MM.1S (cell line): ENCODE results near the gene SELENBP1.

ENCODE experiments used
- DNase-seq: peaks from one replicate; pipeline ENCODE4 v3.0.0-alpha.2; 2015
- H2AFZ ChIP-seq: fragments of 300-600 bp; sonication (generic); 2 replicates; pipeline ENCODE4 v1.6.0; 2016; ENCODE audit warnings: antibody characterized with exemption, low read length
- H3F3A ChIP-seq: fragments of 300-600 bp; sonication (generic); 2 replicates; pipeline ENCODE4 v1.6.1; 2016; ENCODE audit warnings: mild to moderate bottlenecking, antibody characterized with exemption, low read length, moderate library complexity, mixed read lengths; ENCODE audit not compliant: insufficient read depth
- H3K27ac ChIP-seq: fragments of 300-600 bp; sonication (generic); 2 replicates; pipeline ENCODE4 v1.5.1; 2016; ENCODE audit warnings: mild to moderate bottlenecking, low read length
- H3K27me3 ChIP-seq: fragments of 300-600 bp; sonication (generic); replicated peaks from 2 replicates; pipeline ENCODE4 v1.6.0; 2016; ENCODE audit warnings: low read length; ENCODE audit not compliant: insufficient read depth
- H3K36me3 ChIP-seq: fragments of 300-600 bp; sonication (generic); replicated peaks from 2 replicates; pipeline ENCODE4 v1.6.1; 2016; ENCODE audit warnings: mild to moderate bottlenecking, low read length, mixed read lengths; ENCODE audit not compliant: insufficient read depth
- H3K4me1 ChIP-seq: fragments of 300-600 bp; sonication (generic); 2 replicates; pipeline ENCODE4 v1.6.1; 2016; ENCODE audit warnings: low read length, mixed read lengths
- H3K4me2 ChIP-seq: fragments of 300-600 bp; sonication (generic); 2 replicates; pipeline ENCODE4 v1.6.0; 2016; ENCODE audit warnings: low read depth, low read length
- H3K4me3 ChIP-seq: fragments of 300-600 bp; sonication (generic); 2 replicates; pipeline ENCODE4 v1.5.1; 2016; ENCODE audit warnings: low read length, mixed read lengths
- H3K79me2 ChIP-seq: fragments of 300-600 bp; sonication (generic); 2 replicates; pipeline ENCODE4 v1.6.1; 2016; ENCODE audit warnings: mixed run types, low read length, mixed read lengths
- H3K9ac ChIP-seq: fragments of 300-600 bp; sonication (generic); 2 replicates; pipeline ENCODE4 v1.6.1; 2016; ENCODE audit warnings: low read length, mixed read lengths
- H3K9me2 ChIP-seq: fragments of 300-600 bp; sonication (generic); replicated peaks from 2 replicates; pipeline ENCODE4 v1.6.1; 2016; ENCODE audit warnings: mild to moderate bottlenecking, low read length, mixed read lengths; ENCODE audit not compliant: insufficient read depth
- H3K9me3 ChIP-seq: fragments of 300-600 bp; sonication (generic); replicated peaks from 2 replicates; pipeline ENCODE4 v1.6.1; 2016; ENCODE audit warnings: mild to moderate bottlenecking, low read length, mixed read lengths; ENCODE audit not compliant: insufficient read depth
- H4K20me1 ChIP-seq: fragments of 300-600 bp; sonication (generic); 2 replicates; pipeline ENCODE4 v1.6.1; 2016; ENCODE audit warnings: mild to moderate bottlenecking, low read length, moderate library complexity, mixed read lengths; ENCODE audit not compliant: insufficient read depth
- CTCF ChIP-seq: fragments of 300-600 bp; sonication (generic); IDR thresholded peaks from 2 replicates; pipeline ENCODE4 v1.5.1; 2016; ENCODE audit warnings: antibody characterized with exemption, low read length, mixed read lengths
- EZH2 ChIP-seq: fragments of 300-600 bp; sonication (generic); optimal IDR thresholded peaks from 2 replicates; pipeline ENCODE3; 2017; ENCODE audit warnings: low read depth, mild to moderate bottlenecking, antibody characterized with exemption, low read length, mixed read lengths
- EZH2phosphoT487 ChIP-seq: fragments of 300-600 bp; sonication (generic); IDR thresholded peaks from 2 replicates; pipeline ENCODE4 v1.6.1; 2018; ENCODE audit warnings: antibody characterized with exemption, low read length

SELENBP1 gene

DNA sequence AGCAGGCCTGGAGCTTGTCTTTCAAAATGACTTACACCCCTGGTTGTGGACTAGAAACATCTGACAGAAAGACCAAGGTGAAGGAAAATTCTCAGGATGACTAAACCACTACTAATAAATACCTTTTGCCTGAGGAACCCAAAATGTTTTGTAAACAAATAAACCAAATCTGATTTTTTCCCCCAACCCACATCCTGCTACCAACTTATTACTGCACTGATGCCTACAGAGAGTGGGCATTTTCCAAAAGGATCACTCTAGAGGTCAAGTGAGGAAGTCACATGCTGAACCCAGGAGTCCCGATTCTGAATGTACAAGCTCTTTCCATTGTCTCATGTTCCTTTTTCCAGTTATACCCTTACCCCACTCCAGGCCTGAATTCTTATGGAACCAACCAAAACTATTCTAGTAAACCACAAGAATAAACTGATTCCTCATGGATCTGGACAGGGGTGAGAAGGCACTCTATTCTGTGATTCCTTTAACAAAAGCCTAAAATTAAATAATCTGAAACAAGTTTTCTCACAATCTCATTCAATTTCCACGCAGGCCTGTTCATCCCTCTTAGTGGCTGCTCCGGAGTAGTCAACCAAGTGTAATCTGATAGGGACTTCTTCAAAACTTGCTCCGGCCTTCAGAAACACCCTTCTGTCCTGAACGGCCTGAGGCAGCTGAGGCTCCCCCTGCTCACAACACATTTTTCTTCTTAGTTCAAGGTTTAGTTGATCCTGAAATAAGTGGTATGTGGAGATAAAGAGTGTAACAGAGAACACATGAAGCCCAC is 46.7 kb downstream of the SELENBP1 start:
- DNase-seq = no peak
- Histone ChIP-seq H3K9me2 (no peaks in the 10 kb centered on the region), H3K27ac (no peak overlapping the region), H4K20me1 (no peaks in the 10 kb centered on the region), H3K4me2 (peak overlapping the region; percentile 89), H3K79me2 (peaks cover 51% of the 10 kb centered on the region), H3K9ac (peak overlapping the region; percentile 85; the same call in 1 of the 2 replicates), H3K9me3 (no peaks in the 10 kb centered on the region), H3K36me3 (no peaks in the 10 kb centered on the region; the same call in 1 of the 2 replicates), H2AFZ (no peak overlapping the region), H3K27me3 (no peaks in the 10 kb centered on the region), H3K4me3 (peak overlapping the region; percentile 87), H3F3A (peaks cover 6% of the 10 kb centered on the region; the same call in 1 of the 2 replicates), H3K4me1 (peaks cover 18% of the 10 kb centered on the region)
- no peak for TF ChIP-seq CTCF
- TF ChIP-seq EZH2phosphoT487 = no peak
- TF ChIP-seq EZH2 = no peak

DNA sequence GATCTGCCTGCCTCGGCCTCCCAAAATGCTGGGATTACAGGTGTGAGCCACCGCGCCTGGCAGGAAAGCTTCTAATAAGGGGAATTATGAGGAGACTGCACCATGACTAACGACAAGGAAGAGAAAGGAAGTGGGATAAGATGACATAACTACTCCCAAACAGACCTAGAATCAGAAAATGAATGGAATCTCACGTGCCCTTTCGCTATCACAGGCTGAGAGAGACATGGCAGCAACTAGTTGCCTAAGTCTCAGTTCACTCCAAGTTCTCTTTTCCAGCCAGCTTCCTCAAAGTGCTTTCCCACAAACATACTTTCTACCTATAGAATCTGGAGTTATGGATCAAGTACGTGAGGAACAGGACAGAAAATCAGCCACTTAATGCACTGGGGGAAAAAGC is 47.3 kb downstream of the SELENBP1 start:
- Histone ChIP-seq H3K4me1 (peaks cover 18% of the 10 kb centered on the region), H3K4me3 (no peak overlapping the region), H3K9me3 (no peaks in the 10 kb centered on the region), H3F3A (peaks cover 6% of the 10 kb centered on the region; the same call in 1 of the 2 replicates), H4K20me1 (no peaks in the 10 kb centered on the region), H2AFZ (no peak overlapping the region), H3K79me2 (peaks cover 57% of the 10 kb centered on the region), H3K36me3 (no peaks in the 10 kb centered on the region; the same call in 1 of the 2 replicates), H3K4me2 (no peak overlapping the region), H3K27ac (no peak overlapping the region), H3K9me2 (no peaks in the 10 kb centered on the region), H3K27me3 (no peaks in the 10 kb centered on the region), H3K9ac (no peak overlapping the region)
- DNase-seq = no peak
- no peak for TF ChIP-seq CTCF
- TF ChIP-seq EZH2 = no peak
- no peak for TF ChIP-seq EZH2phosphoT487

- H2AFZ ChIP-seq = no peak overlapping the region
- H3K79me2 ChIP-seq = peaks cover 62% of the 10 kb centered on the region
- no peaks in the 10 kb centered on the region for H3K27me3 ChIP-seq
- peaks cover 6% of the 10 kb centered on the region; the same call in 1 of the 2 replicates for H3F3A ChIP-seq
- no peak overlapping the region for H3K27ac ChIP-seq
- no peak overlapping the region for H3K9ac ChIP-seq
- H3K4me1 ChIP-seq = peaks cover 18% of the 10 kb centered on the region
- no peak overlapping the region for H3K4me2 ChIP-seq
- no peaks in the 10 kb centered on the region for H3K9me3 ChIP-seq
- H4K20me1 ChIP-seq = no peaks in the 10 kb centered on the region
- TF ChIP-seq CTCF (no peak), EZH2 (no peak), EZH2phosphoT487 (no peak)
- H3K4me3 ChIP-seq = no peak overlapping the region
- no peaks in the 10 kb centered on the region for H3K9me2 ChIP-seq
- no peaks in the 10 kb centered on the region; the same call in 1 of the 2 replicates for H3K36me3 ChIP-seq
- DNase-seq = no peak
Measured at GRCh38 chr1:151324390-151324930, 48.0 kb downstream of the SELENBP1 start.
